GM23338 (cell line): ENCODE measurements around the gene DNAJC16.

Experiments
- CTCF ChIP-seq, 2 experiments: fragments of 200-600 bp in 1 of 2; sonication (generic) in 1 of 2; conservative IDR thresholded peaks; 2 replicates each; pipeline versions ENCODE4 v1.5.1 to v1.6.1; 2016 to 2017; ENCODE audit warnings: antibody characterized with exemption in 2 of 2, low read depth in 2 of 2, mild to moderate bottlenecking in 2 of 2, moderate library complexity in 1 of 2
- EZH2 ChIP-seq: fragments of 200-600 bp; sonication (generic); IDR thresholded peaks from one replicate; pipeline ENCODE4 v1.8.0; 2017; ENCODE audit warnings: antibody characterized with exemption, mild to moderate bottlenecking, low read depth; ENCODE audit not compliant: unreplicated experiment
- EZH2phosphoT487 ChIP-seq: fragments of 200-600 bp; sonication (generic); IDR thresholded peaks from one replicate; pipeline ENCODE4 v1.8.1; 2018; ENCODE audit warnings: antibody characterized with exemption; ENCODE audit not compliant: unreplicated experiment
- JUNB ChIP-seq: IDR thresholded peaks from one replicate; pipeline ENCODE4 v1.6.1; 2016; ENCODE audit warnings: antibody characterized with exemption; ENCODE audit not compliant: unreplicated experiment
- POLR2AphosphoS5 ChIP-seq: IDR thresholded peaks from 2 replicates; pipeline ENCODE4 v1.6.1; 2016; ENCODE audit warnings: antibody characterized with exemption, low read depth
- REST ChIP-seq: IDR thresholded peaks from one replicate; pipeline ENCODE4 v1.6.1; 2018; ENCODE audit warnings: antibody characterized with exemption; ENCODE audit not compliant: unreplicated experiment

- TF ChIP-seq REST = no peak
- TF ChIP-seq JUNB = no peak
- no peak for TF ChIP-seq CTCF (conservative IDR thresholded peaks at IDR 0.05; ENCODE audit: low read depth in 2 of 2)
- no peak for TF ChIP-seq POLR2AphosphoS5
- no peak for TF ChIP-seq EZH2
- no peak for TF ChIP-seq EZH2phosphoT487
These were observed 38.3 kb upstream of the DNAJC16 start for GRCh38 chr1:15488371-15488770.
